Natural killer cell (primary cell): ENCODE data around the gene IP6K2. TPM values are rescaled to one million over a fixed set of nuclear protein-coding genes. Genes with fewer than 3 reads are reported as not detected.

Source experiments
- ATAC-seq, 3 donors: fragments of 150-1000 bp in 2 of 3; fragments of 200-7000 bp in 1 of 3; cut with Tn5 transposase; 1 replicate in 1 of 3; 2 replicates in 2 of 3; pipeline ENCODE4 v1.10.0; 2021; ENCODE audit warnings: mild to moderate bottlenecking in 2 of 3, moderate library complexity in 2 of 3
- DNase-seq, 2 donors: peaks; one replicate each; pipeline versions ENCODE4 v3.0.0 to v3.0.0-alpha.2; 2013 to 2021; ENCODE audit warnings: mixed read lengths in 1 of 2
- H3K27ac ChIP-seq: one replicate; pipeline ENCODE4 v1.5.1; 2013; ENCODE audit warnings: mild to moderate bottlenecking, low read length
- H3K27me3 ChIP-seq: one replicate; pipeline ENCODE4 v1.6.1; 2013; ENCODE audit warnings: low read length; ENCODE audit not compliant: control insufficient read depth, insufficient read depth
- H3K36me3 ChIP-seq: one replicate; pipeline ENCODE4 v1.6.1; 2013; ENCODE audit warnings: low read length; ENCODE audit not compliant: control insufficient read depth, insufficient read depth
- H3K4me1 ChIP-seq: one replicate; pipeline ENCODE4 v1.6.1; 2013; ENCODE audit warnings: low read length; ENCODE audit not compliant: control insufficient read depth, insufficient read depth
- H3K4me3 ChIP-seq: one replicate; pipeline ENCODE4 v1.5.1; 2013; ENCODE audit warnings: low read length
- H3K9me3 ChIP-seq: one replicate; pipeline ENCODE4 v1.6.1; 2013; ENCODE audit warnings: low read length; ENCODE audit not compliant: control insufficient read depth, insufficient read depth
- H3K27ac Mint-ChIP-seq, 2 donors: one replicate each; pipeline ENCODE4 v1.8.0; 2022; ENCODE audit warnings: mild to moderate bottlenecking in 2 of 2, mixed read lengths in 2 of 2, moderate library complexity in 1 of 2
- H3K27me3 Mint-ChIP-seq, 2 donors: one replicate each; pipeline ENCODE4 v1.8.0; 2022; ENCODE audit warnings: low read depth in 2 of 2, mixed read lengths in 2 of 2
- H3K36me3 Mint-ChIP-seq: one replicate; pipeline ENCODE4 v1.8.0; 2022; ENCODE audit warnings: mixed read lengths
- H3K4me1 Mint-ChIP-seq, 2 donors: one replicate each; pipeline ENCODE4 v1.8.0; 2022; ENCODE audit warnings: mixed read lengths in 2 of 2
- H3K4me3 Mint-ChIP-seq: one replicate; pipeline ENCODE4 v1.8.0; 2022; ENCODE audit warnings: mild to moderate bottlenecking, moderate library complexity, mixed read lengths
- H3K9me3 Mint-ChIP-seq, 2 donors: one replicate each; pipeline ENCODE4 v1.8.0; 2022; ENCODE audit warnings: mixed read lengths in 2 of 2
- CTCF ChIP-seq: fragments of 200-600 bp; IDR thresholded peaks from one replicate; pipeline ENCODE4 v1.8.0; 2022; ENCODE audit warnings: antibody characterized with exemption
- WGBS: methylation state at CpG from one replicate; pipeline ENCODE4 v1.1.7; 2013; ENCODE audit warnings: missing lambda C conversion rate; ENCODE audit not compliant: insufficient coverage; 5-methylcytosine and 5-hydroxymethylcytosine counted together
- intact Hi-C: fragments of 100-400 bp; cut with micrococcal nuclease; formaldehyde crosslinking; loops from one replicate; pipeline ENCODE4 v1.14.2; 2022
- total RNA-seq, 4 donors: library from RNA; stranded (reverse); fragments of 120-200 nt in 1 of 4; gene quantifications; one replicate each; pipeline versions ENCODE4 v1.2.3 to v1.2.4, GENCODE V29; 2013 to 2022

Gene IP6K2
- total RNA-seq, 3 donors from 2014 or later (not counting 1 experiment from before 2014, with no cell fraction given): 140 to 151 (median 148) TPM

DNA sequence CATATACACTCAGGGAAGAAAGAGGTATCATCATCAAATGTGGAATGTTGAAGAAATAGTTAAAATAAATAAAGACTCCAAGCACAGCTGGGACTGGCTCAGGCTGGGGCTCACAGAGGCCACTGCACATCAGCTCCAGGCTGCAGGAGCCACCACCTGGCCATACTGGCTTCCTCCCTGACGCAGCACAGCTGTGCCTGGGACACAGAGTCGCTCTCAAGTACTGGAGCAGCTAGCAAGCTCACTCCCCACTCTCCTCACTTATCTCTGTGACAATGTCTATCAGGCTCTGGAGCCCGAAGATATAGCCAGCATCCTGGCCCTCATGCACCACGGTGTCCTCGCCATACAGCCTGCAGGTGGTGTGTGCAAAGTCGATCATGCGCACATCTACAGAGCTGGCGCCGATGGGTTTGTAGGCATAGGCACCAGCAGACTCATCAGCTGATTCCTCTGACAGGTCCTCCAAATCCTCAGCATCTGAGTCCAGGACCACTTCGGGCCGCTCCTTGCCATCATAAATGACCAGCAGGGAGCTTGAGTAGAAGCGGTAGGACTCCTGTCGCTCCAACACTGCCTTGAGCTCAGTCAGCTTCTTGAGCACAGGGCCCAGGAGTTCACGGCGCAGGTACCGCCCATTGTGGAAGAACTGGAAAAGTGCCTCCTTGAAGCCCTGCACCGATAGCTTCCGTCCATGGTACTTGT lies 28.8 kb downstream of the IP6K2 start:
- peaks cover 6% of the 10 kb centered on the region for H3K36me3 Mint-ChIP-seq
- no peak for DNase-seq
- intact Hi-C loops: loop anchor here (5.0 kb wide), 1 partner anchor 404 kb away; the partner anchor contains the start of gene QRICH1

GRCh38 chr3:48687220-48687678 lies 29.8 kb downstream of the IP6K2 start:
- Mint-ChIP-seq H3K27ac (no peak overlapping the region), H3K36me3 (peaks cover 6% of the 10 kb centered on the region), H3K4me1 (peaks cover 26 to 31% of the 10 kb centered on the region in 2 donors), H3K4me3 (no peak overlapping the region), H3K9me3 (no peaks in the 10 kb centered on the region), H3K27me3 (no peaks in the 10 kb centered on the region)
- Histone ChIP-seq H3K4me1 (peaks cover 23% of the 10 kb centered on the region), H3K4me3 (no peak overlapping the region), H3K27ac (no peak overlapping the region), H3K9me3 (no peaks in the 10 kb centered on the region), H3K27me3 (no peaks in the 10 kb centered on the region), H3K36me3 (peaks cover 37% of the 10 kb centered on the region)
- ATAC-seq: no peak
- intact Hi-C loops: loop anchor here (5.0 kb wide), 1 partner anchor 405 kb away; the partner anchor contains the start of gene QRICH1
- TF ChIP-seq CTCF: no peak
- WGBS: 62% methylated on average over 3 of the region's 3 CpGs
- no peak for DNase-seq

More for the DNA sequence above, 28.8 kb downstream of the IP6K2 start:
- no peak overlapping the region for H3K4me3 ChIP-seq
- WGBS: 95% methylated on average over 18 of the region's 18 CpGs
- no peaks in the 10 kb centered on the region for H3K27me3 ChIP-seq
- H3K9me3 Mint-ChIP-seq: no peaks in the 10 kb centered on the region
- TF ChIP-seq CTCF: no peak
- no peaks in the 10 kb centered on the region for H3K9me3 ChIP-seq
- H3K27ac Mint-ChIP-seq: peak overlapping the region in 1 of 2 donors; percentile 36
- H3K4me1 Mint-ChIP-seq: peaks cover 26 to 36% of the 10 kb centered on the region in 2 donors
- H3K27me3 Mint-ChIP-seq: no peaks in the 10 kb centered on the region
- H3K4me3 Mint-ChIP-seq: no peak overlapping the region
- no peak overlapping the region for H3K27ac ChIP-seq
- peaks cover 46% of the 10 kb centered on the region for H3K36me3 ChIP-seq
- no peak for ATAC-seq
- peaks cover 23% of the 10 kb centered on the region for H3K4me1 ChIP-seq

DNA sequence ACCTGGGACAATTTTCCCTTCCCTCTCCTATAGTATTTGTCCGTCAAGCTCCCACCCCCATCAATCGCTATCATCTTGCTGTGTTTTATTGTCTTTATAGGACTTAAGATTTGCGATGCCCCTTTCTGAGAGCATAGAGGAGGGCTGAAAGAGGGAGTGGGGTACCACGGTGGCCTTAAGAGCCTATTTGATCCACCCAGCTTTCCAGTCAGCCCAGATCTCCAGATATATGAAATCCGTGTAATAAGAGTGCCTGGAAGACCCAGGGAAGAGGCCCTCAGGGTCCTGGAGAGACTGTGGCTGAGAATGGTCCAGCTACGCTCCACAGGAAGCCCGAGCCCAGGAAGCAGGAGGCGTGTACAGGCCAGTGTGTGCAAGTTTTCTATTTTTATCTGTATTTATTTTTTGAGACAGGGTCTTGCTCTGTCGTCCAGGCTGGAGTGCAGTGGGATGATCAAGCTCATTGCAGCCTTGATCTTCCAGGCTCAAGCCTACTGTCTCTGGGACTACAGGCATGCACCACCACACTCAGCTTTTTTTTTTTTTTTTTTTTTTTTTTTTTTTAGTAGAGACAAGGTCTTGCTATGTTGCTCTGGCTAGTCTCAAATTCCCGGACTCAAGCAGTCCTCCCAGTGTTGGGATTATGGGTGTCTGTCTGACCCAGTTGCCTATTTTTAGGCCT lies 30.3 kb downstream of the IP6K2 start:
- Histone ChIP-seq H3K27ac (no peak overlapping the region), H3K36me3 (peaks cover 41% of the 10 kb centered on the region), H3K4me1 (peaks cover 23% of the 10 kb centered on the region), H3K9me3 (no peaks in the 10 kb centered on the region), H3K4me3 (no peak overlapping the region), H3K27me3 (no peaks in the 10 kb centered on the region)
- H3K27ac Mint-ChIP-seq: peak overlapping the region; percentile 78 to 93
- no peaks in the 10 kb centered on the region for H3K27me3 Mint-ChIP-seq
- no peak for DNase-seq
- 79% methylated on average over 8 of the region's 10 CpGs for WGBS
- peak overlapping the region; percentile 93 for H3K4me3 Mint-ChIP-seq
- H3K36me3 Mint-ChIP-seq: peaks cover 6% of the 10 kb centered on the region
- peaks cover 26 to 31% of the 10 kb centered on the region in 2 donors for H3K4me1 Mint-ChIP-seq
- no peak for TF ChIP-seq CTCF
- intact Hi-C loops: loop anchor here (5.0 kb wide), 1 partner anchor 406 kb away; the partner anchor contains the start of gene QRICH1
- ATAC-seq: no peak
- no peaks in the 10 kb centered on the region for H3K9me3 Mint-ChIP-seq
